Measurements from ENCODE around the gene OR2G2.

OR2G2 gene

GRCh38 chr1:247588060-247588459, at the start of gene OR2G2:
OR2G2 (plus strand) TSS chr1:247588360; CDS start chr1:247588360, 0 bp downstream.
- DNase-seq: no peak

- no peak for DNase-seq
Observed at GRCh38 chr1:247538561-247538960, 49.6 kb upstream of the OR2G2 start.

GRCh38 chr1:247539215-247539614, 48.9 kb upstream of the OR2G2 start:
- DNase-seq: no peak

- no peak for DNase-seq
Observed at GRCh38 chr1:247540581-247540980, 47.6 kb upstream of the OR2G2 start.

DNA sequence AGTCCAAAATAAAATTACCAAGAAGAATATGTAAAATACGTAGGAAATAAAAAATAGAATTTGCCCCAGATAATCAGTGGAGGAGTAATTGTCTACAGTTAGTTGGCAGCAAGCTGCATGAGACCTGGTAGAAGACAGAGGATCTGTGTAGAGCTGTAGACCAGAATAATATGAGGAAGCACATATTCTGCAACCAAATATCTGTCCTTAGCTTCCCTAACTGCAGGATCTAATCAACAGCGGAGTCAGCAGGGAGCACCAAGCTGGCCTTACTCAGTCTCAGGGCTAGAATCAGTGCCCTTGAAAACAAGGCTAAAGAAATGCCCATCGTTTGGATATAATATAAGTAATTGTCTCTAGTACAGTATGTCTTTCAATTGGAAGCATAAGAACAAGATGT, 45.3 kb upstream of the OR2G2 start:
- DNase-seq: no peak

DNA sequence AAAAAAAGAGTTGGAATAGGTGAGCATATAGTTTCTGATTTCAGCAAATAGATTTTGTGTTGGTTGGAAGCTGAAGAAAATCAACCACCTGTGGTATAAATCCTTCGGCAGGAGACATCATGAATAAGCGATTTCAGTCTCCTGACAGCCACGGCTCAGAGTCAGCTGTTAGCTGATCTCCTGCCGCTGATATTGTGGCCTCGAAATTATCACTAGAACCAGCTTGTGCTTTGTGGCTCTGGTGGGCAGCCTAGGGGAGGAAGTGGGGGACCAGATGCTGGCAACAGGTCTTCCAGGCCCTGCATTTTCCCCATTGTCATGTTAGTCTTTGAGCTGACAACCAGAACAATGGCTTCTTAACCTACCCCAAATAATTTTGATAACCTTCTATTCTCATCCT, 40.1 kb upstream of the OR2G2 start:
- no peak for DNase-seq

GRCh38 chr1:247548769-247549182, 39.4 kb upstream of the OR2G2 start, which contains the start of gene GCSAML:
GCSAML (plus strand) TSS chr1:247549134; CDS start chr1:247549192, 58 bp downstream.
- DNase-seq: no peak

GRCh38 chr1:247551721-247552120, 36.4 kb upstream of the OR2G2 start:
- no peak for DNase-seq

DNA sequence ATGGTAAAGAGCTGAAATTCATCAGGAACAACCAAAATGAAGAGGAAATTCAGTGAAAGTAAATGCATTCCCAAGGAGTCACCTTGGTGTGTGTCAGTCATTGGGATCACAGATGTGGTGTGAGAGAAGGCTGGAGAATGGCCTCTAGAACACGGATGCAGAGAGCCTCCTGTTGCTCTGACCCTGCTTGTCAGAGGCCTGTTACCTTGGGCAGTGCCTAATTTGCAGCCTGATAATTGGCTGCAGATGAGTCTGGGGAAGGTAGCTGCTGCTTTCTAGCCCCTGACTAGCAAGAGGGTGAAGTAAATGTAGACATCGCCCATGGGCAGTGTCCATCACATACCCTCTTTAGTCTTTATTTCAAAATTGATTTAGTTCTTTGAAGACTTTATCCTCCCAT, 35.9 kb upstream of the OR2G2 start:
- no peak for DNase-seq

DNA sequence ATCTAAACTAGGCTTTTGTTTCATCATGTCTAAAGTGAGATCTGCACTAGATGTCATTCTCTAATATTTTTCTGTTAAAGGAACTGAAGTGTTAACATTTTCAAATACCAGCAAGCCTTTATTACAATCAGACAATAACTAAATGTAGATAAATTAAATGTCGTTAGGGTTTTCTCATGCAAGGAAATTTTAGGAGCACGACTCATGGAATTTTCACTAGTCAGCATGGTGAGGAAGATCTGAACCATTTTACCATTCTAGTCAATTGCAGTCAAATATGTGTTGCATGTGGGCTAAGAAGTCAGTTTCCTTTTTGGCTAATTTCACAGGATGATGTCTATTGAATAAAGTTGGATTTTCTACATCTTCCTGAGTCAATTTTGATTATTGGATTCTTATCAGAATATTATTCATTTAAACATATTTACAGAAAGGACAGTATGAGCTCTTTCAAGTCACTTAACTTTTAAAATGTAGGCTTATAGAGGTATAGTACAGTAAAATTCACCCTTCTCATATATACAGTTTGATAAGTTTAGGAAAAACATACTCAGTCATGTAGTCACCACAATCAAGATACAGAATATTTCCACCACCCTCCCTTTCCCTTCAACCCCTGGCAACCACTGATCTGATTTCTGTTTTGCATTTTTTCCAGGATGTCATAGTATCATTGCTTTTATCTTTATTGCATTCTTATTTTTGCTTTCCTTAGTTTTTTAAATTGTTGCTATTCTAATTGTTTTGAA, 30.1 kb upstream of the OR2G2 start:
- no peak for DNase-seq

DNA sequence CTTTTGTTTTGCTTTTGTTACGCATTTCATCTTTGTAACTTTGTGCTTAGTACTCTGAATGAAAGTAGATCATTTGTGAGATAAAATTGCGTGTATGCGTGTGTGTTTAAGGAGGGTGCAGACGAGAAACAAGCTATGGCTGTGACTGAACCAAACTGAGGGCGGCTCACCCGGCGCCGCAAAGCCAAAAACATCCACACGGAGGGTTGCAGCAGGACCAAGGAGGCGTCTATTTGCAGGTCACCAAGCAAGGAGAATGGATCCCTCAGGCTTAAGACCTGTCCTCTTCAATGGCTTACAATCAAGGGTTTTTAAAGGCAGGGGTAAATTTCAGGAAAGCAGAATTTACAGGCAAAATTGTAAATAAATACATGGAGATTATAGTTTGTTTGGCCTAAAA, 26.4 kb upstream of the OR2G2 start:
- DNase-seq: no peak

GRCh38 chr1:247562198-247562597, 26.0 kb upstream of the OR2G2 start:
- no peak for DNase-seq

GRCh38 chr1:247574236-247574635, 13.9 kb upstream of the OR2G2 start:
- no peak for DNase-seq

- no peak for DNase-seq
Observed at GRCh38 chr1:247574664-247575063, 13.5 kb upstream of the OR2G2 start.

DNA sequence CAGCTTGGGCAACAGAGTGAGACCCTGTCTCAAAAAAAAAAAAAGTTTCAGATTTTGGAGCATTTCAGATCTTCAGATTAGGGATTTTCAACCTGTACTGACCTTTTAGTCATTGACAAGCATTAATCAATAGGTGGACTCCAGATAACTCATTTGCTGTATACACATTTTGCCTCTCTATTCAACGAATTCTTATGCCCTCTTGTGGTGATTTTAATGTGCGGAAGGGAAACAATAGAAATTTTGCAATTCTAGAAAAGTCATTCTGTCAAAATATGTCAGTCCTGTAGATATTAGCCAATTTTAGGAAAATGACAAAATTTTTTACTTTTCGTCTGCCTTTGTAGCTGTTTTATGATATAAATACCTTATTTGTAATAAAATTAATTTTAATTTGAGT, 11.6 kb upstream of the OR2G2 start:
- peak; percentile 8 for DNase-seq

GRCh38 chr1:247578946-247579460, 9.2 kb upstream of the OR2G2 start:
- DNase-seq: no peak

GRCh38 chr1:247605286-247605685, 17.1 kb downstream of the OR2G2 start, which contains the start of gene OR2G3:
OR2G3 (plus strand) TSS chr1:247605586; CDS start chr1:247605586, 0 bp downstream.
- no peak for DNase-seq

DNA sequence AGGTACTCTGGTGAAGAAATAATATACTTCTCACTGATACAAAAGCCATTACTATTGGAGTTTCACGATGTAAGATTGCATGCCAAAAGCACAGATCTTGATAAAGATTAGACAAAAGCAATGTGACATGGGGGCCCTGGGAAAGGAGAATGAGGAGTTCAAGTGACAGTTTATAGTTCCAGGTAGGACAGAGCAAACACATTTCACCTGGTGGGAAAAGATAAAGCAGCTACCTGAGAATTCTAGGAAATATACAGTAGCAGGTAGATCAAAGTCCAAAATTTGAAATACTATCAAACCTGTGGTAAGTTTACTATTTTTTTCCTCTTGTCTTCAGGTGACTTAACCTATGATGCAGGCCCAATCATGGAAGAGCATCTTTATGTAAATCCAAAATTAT, 25.2 kb downstream of the OR2G2 start:
- no peak for DNase-seq

GRCh38 chr1:247614625-247615024, 26.5 kb downstream of the OR2G2 start:
- DNase-seq: no peak

- no peak for DNase-seq
Observed at GRCh38 chr1:247627951-247628350, 39.8 kb downstream of the OR2G2 start.

- no peak for DNase-seq
Observed at GRCh38 chr1:247638011-247638410, 49.9 kb downstream of the OR2G2 start.

DNA sequence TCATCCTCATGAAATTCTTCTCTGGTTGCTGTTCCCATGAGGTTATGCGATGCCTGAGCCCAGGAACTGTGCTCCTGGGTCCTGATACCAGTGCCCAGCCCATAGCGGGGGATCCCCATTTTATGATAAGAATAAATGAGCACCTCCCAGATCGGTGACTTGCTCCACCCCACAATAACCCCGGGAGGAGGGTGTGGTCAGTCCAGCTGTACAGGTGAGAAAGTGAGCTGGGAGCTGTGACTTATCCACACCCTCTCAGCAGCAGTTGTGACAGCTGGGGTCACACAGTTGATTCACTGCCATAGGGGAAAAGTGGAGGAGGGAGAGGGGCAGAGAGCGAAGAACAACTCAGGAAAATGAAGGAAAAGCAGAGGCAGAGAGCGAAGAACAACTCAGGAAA, 50.6 kb downstream of the OR2G2 start:
- no peak for DNase-seq
